Erythroblast (primary cell): Measurements from ENCODE around the gene YPEL5.

Experiments
- GATA1 ChIP-seq: IDR thresholded peaks from 2 replicates; pipeline ENCODE4 v1.6.1; 2011; ENCODE audit warnings: low read depth, mild to moderate bottlenecking, control low read depth, low read length, moderate library complexity
- POLR2A ChIP-seq: IDR thresholded peaks from 2 replicates; pipeline ENCODE4 v1.6.1; 2011; ENCODE audit warnings: mild to moderate bottlenecking, low read length

DNA sequence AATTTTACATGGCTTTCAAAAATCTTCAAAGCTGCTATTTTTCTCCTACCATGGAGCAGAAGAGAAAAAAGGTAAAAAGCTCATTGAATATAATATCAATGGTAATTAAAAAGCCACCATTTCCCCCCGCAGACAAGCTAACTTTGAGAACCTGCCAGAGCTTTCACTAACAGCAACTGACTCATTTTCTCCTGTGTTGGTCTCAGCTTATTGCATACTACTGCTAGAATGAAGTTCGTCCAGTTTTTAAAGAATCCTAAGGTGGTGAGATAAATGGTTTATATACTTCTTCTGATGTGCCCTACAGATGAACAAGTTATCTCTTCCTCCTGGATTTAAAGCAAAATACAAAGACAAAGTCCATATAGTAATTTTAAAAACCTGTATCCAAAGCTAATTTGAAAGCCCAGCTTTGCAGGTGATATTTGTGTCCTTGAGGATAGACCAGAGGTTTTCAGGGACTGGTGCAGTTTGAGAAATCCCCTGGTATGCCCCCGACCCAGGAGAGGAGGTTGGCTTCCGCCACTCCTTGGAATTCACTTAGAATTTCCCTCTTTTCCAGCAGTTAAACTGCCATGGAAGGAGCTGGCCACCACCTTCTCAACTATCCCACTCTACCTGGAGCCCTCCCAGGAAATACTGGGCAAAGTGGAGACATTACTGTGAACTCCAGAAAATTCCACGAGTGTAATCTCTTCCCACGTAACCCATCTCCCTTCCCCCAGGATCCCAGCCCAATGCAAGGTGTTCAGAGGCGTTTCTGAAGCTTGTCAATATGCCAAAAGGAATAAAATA, 17.5 kb downstream of the YPEL5 start:
- TF ChIP-seq POLR2A = no peak
- TF ChIP-seq GATA1 = no peak
